Coronary artery (tissue), 2 donors: ENCODE measurements around the gene CTIF.

ENCODE experiments used
- DNase-seq: peaks from one replicate; pipeline ENCODE4 v3.0.0-alpha.2; 2017; ENCODE audit warnings: low spot score
- H3K27ac ChIP-seq, 2 donors: fragments of 200-600 bp; sonication (generic); one replicate each; pipeline ENCODE4 v1.5.1; 2016 to 2019
- H3K4me3 ChIP-seq: fragments of 200-600 bp; sonication (generic); 2 replicates; pipeline ENCODE4 v1.5.1; 2016; ENCODE audit warnings: mild to moderate bottlenecking, moderate library complexity
- CTCF ChIP-seq: fragments of 200-600 bp; sonication (generic); IDR thresholded peaks from one replicate; pipeline ENCODE4 v1.5.1; 2019; ENCODE audit warnings: antibody characterized with exemption

Gene CTIF

GRCh38 chr18:48724939-48725338, 186.1 kb downstream of the CTIF start:
- H3K27ac ChIP-seq: no peak overlapping the region
- no peak for TF ChIP-seq CTCF
- DNase-seq: no peak
- H3K4me3 ChIP-seq: no peak overlapping the region

DNA sequence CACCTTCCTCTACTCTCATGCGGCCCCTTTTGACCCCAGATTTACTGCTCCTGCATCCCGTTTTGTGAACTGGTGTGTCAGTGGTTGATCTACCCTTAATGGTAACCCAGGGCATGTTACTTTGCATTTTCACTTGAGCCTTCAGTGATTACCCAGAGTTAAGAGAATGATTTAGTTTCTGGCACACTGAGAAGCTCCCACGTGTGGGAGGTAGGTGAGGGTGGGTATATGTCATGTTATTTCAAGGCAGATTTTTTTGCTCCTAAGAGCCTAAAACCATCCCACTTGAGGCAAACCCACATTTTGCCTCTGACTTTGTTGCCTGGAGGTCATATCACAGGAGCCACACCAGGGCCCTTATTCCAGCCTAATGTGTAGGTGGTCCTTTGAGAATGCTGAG, 186.7 kb downstream of the CTIF start:
- Histone ChIP-seq H3K4me3 (no peak overlapping the region), H3K27ac (no peak overlapping the region)
- no peak for TF ChIP-seq CTCF
- no peak for DNase-seq

DNA sequence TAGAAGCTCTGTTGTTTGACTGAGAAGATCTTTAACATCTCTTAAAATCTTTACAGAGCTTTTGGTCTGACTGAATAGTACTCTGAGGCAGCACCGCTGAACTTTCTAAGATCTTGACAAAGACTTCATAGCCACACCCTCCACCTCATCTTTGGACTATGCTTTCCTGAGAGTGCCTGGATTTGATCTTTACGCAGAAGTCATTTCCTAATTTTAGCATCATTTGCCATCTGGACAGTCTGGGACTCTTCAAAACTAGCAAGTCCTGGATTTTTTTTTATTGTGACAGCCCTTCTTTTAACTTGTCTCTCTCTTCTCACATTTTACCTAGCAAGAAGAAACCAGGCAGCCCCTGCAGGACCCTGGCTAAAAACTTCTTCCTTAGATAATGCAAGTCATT, 188.8 kb downstream of the CTIF start:
- DNase-seq: no peak
- H3K27ac ChIP-seq: peak overlapping the region in 1 of 2 donors; percentile 30
- H3K4me3 ChIP-seq: no peak overlapping the region
- no peak for TF ChIP-seq CTCF

DNA sequence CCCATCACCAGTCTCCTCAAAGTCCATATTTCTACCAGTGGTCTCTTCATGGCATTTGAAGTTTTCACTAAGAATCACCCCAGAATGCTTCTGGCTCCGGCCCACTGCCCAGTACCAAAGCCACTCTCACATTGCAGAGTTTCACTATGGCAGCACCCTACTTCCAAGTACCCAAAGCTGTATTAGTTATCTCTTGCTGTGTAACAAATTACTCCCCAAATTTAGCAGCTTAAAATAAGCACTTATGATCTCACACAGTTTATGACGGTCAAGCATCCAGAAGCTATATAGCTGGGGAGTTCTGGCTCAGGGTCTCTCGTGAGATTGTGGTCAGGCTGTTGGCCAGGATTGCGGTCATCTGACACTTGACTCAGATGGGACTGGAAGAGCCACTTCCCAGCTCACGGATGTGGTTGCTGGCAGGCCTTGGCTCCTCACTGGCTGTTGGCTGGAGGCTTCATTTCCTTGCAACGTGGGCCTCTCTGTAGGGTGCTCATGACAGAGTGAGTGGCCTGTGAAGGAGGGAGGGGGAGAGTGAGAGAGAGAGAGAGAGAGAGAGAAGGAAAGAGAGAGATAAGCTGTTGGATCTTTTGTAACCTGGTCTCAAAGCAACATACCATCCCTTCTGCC, 189.5 kb downstream of the CTIF start:
- DNase-seq: no peak
- peak overlapping the region in 1 of 2 donors; percentile 30 for H3K27ac ChIP-seq

DNA sequence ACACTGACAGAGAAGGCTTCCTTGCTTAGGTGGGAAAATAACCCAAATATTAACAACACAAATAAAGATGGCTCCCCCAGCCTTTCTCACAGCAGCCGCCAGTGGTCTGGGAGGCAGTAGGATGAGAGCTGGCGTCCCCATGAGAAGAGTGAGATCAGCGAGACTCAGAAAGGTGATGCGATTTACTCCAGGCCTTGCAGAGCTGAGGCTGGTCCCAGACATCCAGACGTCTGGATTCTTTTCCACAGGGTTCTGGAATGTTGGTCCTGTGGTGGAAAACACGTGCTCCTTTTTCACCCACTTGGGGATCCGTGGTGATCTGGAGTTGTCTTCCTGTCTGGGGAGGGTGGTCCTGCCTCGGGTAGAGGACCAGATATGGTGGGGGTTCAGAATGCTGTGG, 190.6 kb downstream of the CTIF start:
- no peak overlapping the region for H3K27ac ChIP-seq
- H3K4me3 ChIP-seq: no peak overlapping the region

More for the DNA sequence above, 189.5 kb downstream of the CTIF start:
- no peak overlapping the region for H3K4me3 ChIP-seq
- TF ChIP-seq CTCF: no peak

GRCh38 chr18:48730010-48730409, 191.2 kb downstream of the CTIF start:
- TF ChIP-seq CTCF: no peak
- no peak for DNase-seq
- Histone ChIP-seq H3K27ac (no peak overlapping the region), H3K4me3 (no peak overlapping the region)

More for the DNA sequence above, 190.6 kb downstream of the CTIF start:
- TF ChIP-seq CTCF: no peak
- no peak for DNase-seq

DNA sequence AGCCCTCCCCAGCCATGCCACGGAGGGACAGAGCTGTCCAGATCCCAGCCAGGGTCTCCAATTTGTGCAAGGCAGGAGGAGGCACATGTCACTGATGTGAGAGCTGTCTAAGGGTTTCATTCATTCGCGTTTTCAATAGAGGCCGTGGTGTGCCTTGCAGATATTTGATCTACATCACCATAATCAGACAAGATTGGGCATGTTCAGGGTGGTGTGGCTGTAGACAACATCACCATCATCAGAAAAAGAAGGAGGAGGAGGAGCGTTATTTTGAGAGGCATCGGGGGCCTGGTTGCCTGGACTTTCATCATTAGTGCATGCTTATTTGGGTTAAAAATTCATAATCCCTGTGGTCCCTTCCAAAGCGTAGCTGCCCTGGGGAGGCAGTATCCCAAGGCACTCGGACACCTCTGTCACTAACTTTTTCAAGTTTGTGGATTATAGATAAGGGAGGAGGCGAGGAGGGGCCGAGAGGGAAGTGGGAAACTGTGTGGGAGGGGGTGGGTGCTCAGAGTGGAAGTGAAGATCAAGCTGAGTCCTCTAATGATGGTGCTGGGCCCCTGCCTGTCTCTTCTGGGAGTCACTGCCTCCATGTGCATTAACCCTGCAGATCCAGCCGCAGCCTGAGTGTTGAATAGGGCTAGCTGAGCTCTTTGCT, 194.1 kb downstream of the CTIF start:
- DNase-seq: no peak
- Histone ChIP-seq H3K4me3 (no peak overlapping the region), H3K27ac (peak overlapping the region in 1 of 2 donors; percentile 67)
- no peak for TF ChIP-seq CTCF
